Common myeloid progenitor, CD34-positive (primary cell): ENCODE results near the gene MLLT10.

ENCODE experiments used
- CTCF ChIA-PET: fragments of 350-600 bp; sonication (Branson Sonifier 250); formaldehyde crosslinking; loops from one replicate; lab custom pipeline; 2021; ENCODE audit warnings: antibody characterized with exemption; lab: Charles Lee
- POLR2A ChIA-PET: fragments of 350-600 bp; sonication (Branson Sonifier 250); formaldehyde crosslinking; loops from one replicate; lab custom pipeline; 2021; ENCODE audit warnings: antibody characterized with exemption; lab: Charles Lee
- DNase-seq, 3 donors: peaks; one replicate each; pipeline versions ENCODE4 v3.0.0 to v3.0.0-alpha.2; 2013
- H3K27ac ChIP-seq, 2 experiments: 1 replicate in 1 of 2; 2 replicates in 1 of 2; pipeline ENCODE4 v1.7.0; 2013; ENCODE audit warnings: inconsistent platforms in 2 of 2, low read length in 2 of 2, mild to moderate bottlenecking in 2 of 2, low read depth in 1 of 2, moderate library complexity in 1 of 2; ENCODE audit not compliant: severe bottlenecking in 2 of 2, insufficient read depth in 1 of 2, poor library complexity in 1 of 2
- H3K27me3 ChIP-seq, 5 experiments: replicated peaks in 2 of 5; 1 replicate in 3 of 5; 2 replicates in 2 of 5; pipeline versions ENCODE4 v1.6.1 to v1.7.0; 2013; ENCODE audit warnings: low read length in 4 of 5, mild to moderate bottlenecking in 2 of 5, moderate library complexity in 2 of 5, inconsistent platforms in 1 of 5; ENCODE audit not compliant: insufficient read depth in 5 of 5, control insufficient read depth in 4 of 5
- H3K36me3 ChIP-seq, 4 experiments: 1 replicate in 2 of 4; 2 replicates in 2 of 4; pipeline versions ENCODE4 v1.6.1 to v1.7.0; 2013; ENCODE audit warnings: low read length in 3 of 4, control low read depth in 1 of 4, mild to moderate bottlenecking in 1 of 4; ENCODE audit not compliant: control insufficient read depth in 4 of 4, insufficient read depth in 4 of 4
- H3K4me1 ChIP-seq, 4 experiments: 1 replicate in 3 of 4; 2 replicates in 1 of 4; pipeline versions ENCODE4 v1.6.1 to v1.7.1; 2013; ENCODE audit warnings: low read length in 3 of 4, mild to moderate bottlenecking in 3 of 4, control low read depth in 1 of 4, inconsistent platforms in 1 of 4, moderate library complexity in 1 of 4; ENCODE audit not compliant: control insufficient read depth in 4 of 4, insufficient read depth in 4 of 4; ENCODE audit errors: control extremely low read depth in 1 of 4
- H3K4me3 ChIP-seq, 7 experiments: 1 replicate in 4 of 7; 2 replicates in 3 of 7; pipeline versions ENCODE4 v1.5.1 to v1.7.0; 2013; ENCODE audit warnings: mild to moderate bottlenecking in 7 of 7, low read length in 6 of 7, moderate library complexity in 6 of 7, inconsistent platforms in 2 of 7, low read depth in 2 of 7, control low read depth in 1 of 7; ENCODE audit not compliant: insufficient read depth in 4 of 7, control insufficient read depth in 1 of 7; ENCODE audit errors: extremely low read depth in 1 of 7
- H3K9me3 ChIP-seq, 5 experiments: 1 replicate in 4 of 5; 2 replicates in 1 of 5; pipeline versions ENCODE4 v1.6.1 to v1.7.1; 2013; ENCODE audit warnings: low read length in 4 of 5, mild to moderate bottlenecking in 2 of 5, inconsistent platforms in 1 of 5, low read depth in 1 of 5, moderate library complexity in 1 of 5; ENCODE audit not compliant: control insufficient read depth in 4 of 5, insufficient read depth in 2 of 5; ENCODE audit errors: control extremely low read depth in 1 of 5
- WGBS: methylation state at CpG from one replicate; pipeline ENCODE4 v1.1.5; 2013; ENCODE audit not compliant: insufficient coverage; 5-methylcytosine and 5-hydroxymethylcytosine counted together

The MLLT10 gene

DNA sequence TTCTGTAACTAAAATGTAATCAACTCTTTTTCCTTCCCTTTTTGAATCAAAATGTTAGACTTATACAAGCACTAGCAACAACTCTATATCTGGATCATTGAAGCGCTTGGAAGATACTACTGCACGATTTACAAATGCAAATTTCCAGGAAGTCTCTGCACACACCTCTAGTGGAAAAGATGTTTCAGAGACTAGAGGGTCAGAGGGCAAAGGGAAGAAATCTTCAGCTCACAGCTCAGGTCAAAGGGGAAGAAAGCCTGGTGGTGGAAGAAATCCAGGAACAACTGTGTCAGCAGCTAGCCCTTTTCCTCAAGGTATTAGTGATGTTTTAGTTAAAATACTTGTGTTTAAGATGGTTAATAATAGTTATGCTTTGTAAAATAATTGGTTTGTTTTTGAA lies 136.4 kb downstream of the MLLT10 start:
- whole genome bisulfite sequencing, result 85% methylated on average over 2 of the region's 2 CpGs
- CTCF ChIA-PET, result interaction anchor here (0.6 to 1.3 kb wide), 2 partner anchors 8 to 10 kb away, joined by 3 to 4 read pairs; no protein-coding TSS in a partner anchor
- Histone ChIP-seq H3K4me1 (peaks cover 0 to 2% (median 0%) of the 10 kb centered on the region in 4 experiments), H3K27ac (no peak overlapping the region), H3K27me3 (no peaks in the 10 kb centered on the region), H3K9me3 (no peaks in the 10 kb centered on the region), H3K4me3 (no peak overlapping the region), H3K36me3 (peaks cover 6 to 20% (median 13%) of the 10 kb centered on the region in 4 experiments)
- DNase-seq, result no peak
- POLR2A ChIA-PET, result no interaction called here

DNA sequence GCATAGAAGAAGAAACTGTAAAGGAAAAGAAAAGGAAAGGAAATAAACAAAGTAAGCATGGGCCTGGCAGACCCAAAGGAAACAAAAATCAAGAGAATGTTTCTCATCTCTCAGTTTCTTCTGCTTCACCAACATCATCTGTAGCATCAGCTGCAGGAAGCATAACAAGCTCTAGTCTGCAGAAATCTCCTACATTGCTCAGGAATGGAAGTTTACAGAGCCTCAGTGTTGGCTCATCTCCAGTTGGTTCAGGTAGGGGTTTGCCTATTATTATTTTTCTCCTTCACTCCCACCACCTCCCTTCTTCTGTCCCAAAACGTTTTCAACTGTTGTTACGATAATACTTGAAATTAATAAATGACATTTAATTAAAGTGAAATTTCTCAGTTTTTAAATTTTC lies 139.6 kb downstream of the MLLT10 start:
- Histone ChIP-seq H3K9me3 (no peaks in the 10 kb centered on the region), H3K36me3 (peaks cover 9 to 23% (median 12%) of the 10 kb centered on the region in 4 experiments), H3K27ac (peak overlapping the region in 1 of 2 experiments; percentile 34), H3K27me3 (no peaks in the 10 kb centered on the region), H3K4me3 (no peak overlapping the region), H3K4me1 (peaks cover 0 to 4% (median 0%) of the 10 kb centered on the region in 4 experiments)
- WGBS, result no CpG with 5 or more reads among the region's 2 CpGs
- CTCF ChIA-PET, result no interaction called here
- POLR2A ChIA-PET, result no interaction called here
- DNase-seq, result no peak

DNA sequence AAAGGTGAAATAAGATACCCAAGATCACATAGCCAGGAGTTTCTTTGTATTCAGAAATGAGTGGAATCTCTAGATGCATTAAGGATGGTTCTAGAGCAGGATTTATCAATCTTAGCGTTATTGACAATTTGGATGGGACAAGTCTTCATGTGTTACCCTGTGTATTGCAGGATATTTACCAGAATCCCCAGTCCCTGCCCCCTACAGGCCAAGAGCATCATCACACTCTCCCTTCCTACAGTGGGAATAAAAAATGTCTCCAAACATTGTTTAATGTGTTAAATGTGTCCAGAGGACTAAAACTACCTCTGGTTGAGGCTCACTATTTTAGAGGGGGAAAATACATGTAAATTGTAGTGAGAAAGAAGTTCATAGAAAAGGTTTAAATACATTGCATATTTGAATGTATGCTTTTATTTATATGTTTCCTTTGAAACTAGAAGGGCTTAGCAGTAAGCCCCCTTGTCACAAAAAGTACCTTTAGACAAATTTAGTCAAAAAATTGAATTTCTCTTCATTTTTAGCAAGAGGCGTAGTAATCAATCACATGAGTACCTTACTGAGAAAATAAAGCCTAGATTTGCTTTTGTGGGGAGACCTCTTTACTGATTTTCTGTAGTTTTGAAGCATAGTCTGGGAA lies 141.2 kb downstream of the MLLT10 start:
- ChIA-PET POLR2A (no interaction called here), CTCF (no interaction called here)

DNA sequence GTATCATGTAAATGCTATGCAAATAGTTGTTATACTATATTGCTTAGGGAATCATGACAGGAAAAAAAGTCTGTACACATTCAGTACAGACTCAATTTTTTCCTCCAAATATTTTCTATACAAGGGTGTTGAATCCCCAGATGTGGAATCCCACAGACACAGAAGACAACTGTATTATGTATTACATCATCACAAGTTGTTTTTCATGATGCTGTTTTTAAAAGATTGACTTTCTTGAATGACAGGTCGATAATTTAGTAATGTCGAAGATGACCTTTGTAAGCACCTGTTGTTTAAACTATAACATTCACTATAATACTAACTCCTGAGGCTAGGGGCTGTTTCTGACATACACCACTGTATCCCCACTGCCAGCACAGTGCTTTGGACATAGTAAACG lies 143.5 kb downstream of the MLLT10 start:
- DNase-seq, result no peak
- 80% methylated on average over 1 of the region's 3 CpGs for WGBS
- Histone ChIP-seq H3K27me3 (no peaks in the 10 kb centered on the region), H3K4me1 (peaks cover 0 to 4% (median 0%) of the 10 kb centered on the region in 4 experiments), H3K27ac (no peak overlapping the region), H3K9me3 (no peaks in the 10 kb centered on the region), H3K36me3 (peaks cover 5 to 18% (median 14%) of the 10 kb centered on the region in 4 experiments), H3K4me3 (no peak overlapping the region)
- ChIA-PET CTCF (interaction anchor here (1.4 to 1.7 kb wide), 3 partner anchors 10 to 22 kb away, joined by 3 to 8 read pairs (median 4); no protein-coding TSS in a partner anchor), POLR2A (no interaction called here)

More for the DNA sequence above, 141.2 kb downstream of the MLLT10 start:
- Histone ChIP-seq H3K27me3 (no peaks in the 10 kb centered on the region), H3K4me1 (peaks cover 0 to 4% (median 0%) of the 10 kb centered on the region in 4 experiments), H3K9me3 (no peaks in the 10 kb centered on the region), H3K27ac (no peak overlapping the region), H3K4me3 (no peak overlapping the region), H3K36me3 (peaks cover 9 to 23% (median 12%) of the 10 kb centered on the region in 4 experiments)
- no CpG with 5 or more reads among the region's 2 CpGs for WGBS
- DNase-seq, result peak; percentile 55 to 65 (median 63)

DNA sequence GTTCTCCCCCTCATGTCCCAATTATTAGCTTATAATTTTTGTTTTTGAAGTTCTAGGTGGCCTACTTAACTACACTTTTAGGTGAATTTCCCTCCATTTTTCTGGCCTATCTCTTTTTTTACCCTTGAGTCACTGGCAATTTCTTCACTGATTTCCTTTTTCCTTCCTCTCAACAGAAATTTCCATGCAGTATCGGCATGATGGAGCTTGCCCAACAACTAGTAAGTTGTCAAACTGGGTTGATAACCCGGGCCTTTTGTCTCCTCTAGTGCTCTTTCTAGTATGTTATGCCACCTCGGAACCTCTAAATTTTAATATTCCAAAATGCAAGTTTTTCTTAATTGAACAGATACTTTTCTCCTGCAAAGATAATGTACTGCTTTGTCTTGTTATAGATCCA lies 147.1 kb downstream of the MLLT10 start:
- no peaks in the 10 kb centered on the region for H3K27me3 ChIP-seq
- WGBS, result 94% methylated on average over 2 of the region's 3 CpGs
- POLR2A ChIA-PET, result no interaction called here
- CTCF ChIA-PET, result interaction anchor here (1.0 kb wide), 1 partner anchor 10 kb away, joined by 4 read pairs; no protein-coding TSS in a partner anchor
- DNase-seq, result no peak
- no peak overlapping the region for H3K27ac ChIP-seq
- H3K4me1 ChIP-seq, result peaks cover 0 to 2% (median 0%) of the 10 kb centered on the region in 4 experiments
- peaks cover 7 to 20% (median 11%) of the 10 kb centered on the region in 4 experiments for H3K36me3 ChIP-seq
- no peaks in the 10 kb centered on the region for H3K9me3 ChIP-seq
- H3K4me3 ChIP-seq, result no peak overlapping the region

DNA sequence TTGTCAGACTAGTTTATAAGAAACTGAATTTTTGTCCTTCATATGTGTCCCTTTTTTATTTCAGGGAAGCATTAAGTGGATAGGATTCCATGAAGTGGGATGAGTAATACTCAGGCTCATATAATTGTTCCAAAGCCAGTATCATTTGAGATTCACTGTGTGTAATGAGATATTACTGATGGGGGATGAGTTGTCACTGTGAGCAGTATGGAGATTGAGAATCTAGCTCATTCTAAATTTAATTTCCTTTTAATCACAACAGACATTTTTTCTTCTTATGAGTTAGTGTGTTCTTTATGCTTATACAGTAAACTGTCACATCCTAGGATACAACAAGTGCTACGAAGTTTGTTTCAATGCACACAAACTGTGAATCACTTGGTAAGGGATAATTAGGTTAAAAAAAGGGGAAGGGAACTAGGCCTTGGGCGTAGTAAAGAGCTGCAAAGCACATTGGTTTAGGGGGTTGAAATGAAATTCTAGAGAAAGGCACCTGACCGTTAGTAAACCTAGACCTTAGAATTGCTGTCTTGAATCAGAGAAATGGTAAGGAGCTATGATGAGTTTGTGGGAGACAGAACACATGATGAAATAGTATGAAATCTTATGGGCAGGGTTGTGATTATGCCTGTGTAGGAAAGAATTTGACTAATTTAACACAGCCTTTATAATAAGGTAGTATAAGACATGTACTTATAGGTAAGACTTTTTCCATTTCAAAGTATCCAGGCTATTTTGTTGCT lies 153.4 kb downstream of the MLLT10 start:
- Histone ChIP-seq H3K9me3 (no peaks in the 10 kb centered on the region), H3K4me1 (no peaks in the 10 kb centered on the region), H3K36me3 (peaks cover 17 to 23% (median 18%) of the 10 kb centered on the region in 4 experiments), H3K27ac (no peak overlapping the region), H3K4me3 (no peak overlapping the region), H3K27me3 (no peaks in the 10 kb centered on the region)
- ChIA-PET POLR2A (no interaction called here), CTCF (no interaction called here)
- no peak for DNase-seq
- 96% methylated on average over 2 of the region's 3 CpGs for WGBS

DNA sequence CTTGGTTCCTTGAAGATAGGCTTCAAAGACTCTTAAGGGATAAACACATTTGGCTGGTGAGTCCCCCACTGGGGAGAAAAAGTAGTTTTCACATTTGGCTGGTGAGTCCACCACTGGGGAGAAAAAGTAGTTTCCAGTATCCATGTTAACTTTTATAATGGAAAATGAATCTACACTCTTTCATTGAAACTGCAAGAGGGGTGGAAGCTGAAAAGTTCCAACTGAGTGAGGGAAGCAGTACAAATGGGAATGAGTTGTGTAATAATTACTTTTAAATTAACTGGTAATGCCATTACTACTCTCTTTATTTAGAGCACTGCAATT lies 153.9 kb downstream of the MLLT10 start:
- CTCF ChIA-PET, result interaction anchor here (1.9 kb wide), 1 partner anchor 10 kb away, joined by 8 read pairs; no protein-coding TSS in a partner anchor
- Histone ChIP-seq H3K4me1 (no peaks in the 10 kb centered on the region), H3K27ac (no peak overlapping the region), H3K36me3 (peaks cover 17 to 25% (median 21%) of the 10 kb centered on the region in 4 experiments), H3K27me3 (no peaks in the 10 kb centered on the region), H3K9me3 (no peaks in the 10 kb centered on the region), H3K4me3 (no peak overlapping the region)
- POLR2A ChIA-PET, result no interaction called here
- no peak for DNase-seq
